Measurements from ENCODE around the gene ADAM8.

- no peak for TF ChIP-seq CTCF (IDR thresholded peaks at IDR 0.05)
- peak in 1 of 3 donors; percentile 34 for TF ChIP-seq POLR2A (IDR thresholded peaks at IDR 0.05)
Observed at GRCh38 chr10:133260895-133261725, 15.6 kb downstream of the ADAM8 start.

Data from body of pancreas (tissue), 4 donors.